K562 (cell line): Measurements from ENCODE around the gene LMO4. TPM values are rescaled to one million over a fixed set of nuclear protein-coding genes. Genes with fewer than 3 reads are reported as not detected.

ENCODE experiments used
- ASH1L ChIP-seq: fragments of 450-650 bp; IDR thresholded peaks from 2 replicates; pipeline ENCODE4 v1.6.1; 2018; ENCODE audit warnings: borderline replicate concordance, mild to moderate bottlenecking, low read depth; ENCODE audit not compliant: partially characterized antibody
- BHLHE40 ChIP-seq: IDR thresholded peaks from 2 replicates; pipeline ENCODE4 v1.6.1; 2011; ENCODE audit warnings: low read length, improper control_type of control experiment
- CCNT2 ChIP-seq: IDR thresholded peaks from 2 replicates; pipeline ENCODE4 v1.6.1; 2011; ENCODE audit warnings: borderline replicate concordance, low read depth, mild to moderate bottlenecking, moderate library complexity, mixed read lengths, low read length; ENCODE audit not compliant: insufficient read length; ENCODE audit errors: extremely low read depth
- FOSL1 ChIP-seq: fragments of 200-800 bp; sonication (Bioruptor generic); conservative IDR thresholded peaks from 2 replicates; pipeline ENCODE4 v1.6.1; 2016; ENCODE audit warnings: missing genetic modification characterization, missing compliant biosample characterization
- HES1 ChIP-seq: fragments of 450-650 bp; IDR thresholded peaks from 2 replicates; pipeline ENCODE4 v1.6.1; 2016; ENCODE audit warnings: low read depth, mild to moderate bottlenecking, moderate library complexity
- IRF9 ChIP-seq: fragments of 450-650 bp; IDR thresholded peaks from 2 replicates; pipeline ENCODE4 v1.6.1; 2016; ENCODE audit warnings: missing biosample characterization, missing genetic modification characterization
- MAFG ChIP-seq: fragments of 450-650 bp; conservative IDR thresholded peaks from 2 replicates; pipeline ENCODE4 v1.6.1; 2016; ENCODE audit warnings: missing genetic modification characterization, missing compliant biosample characterization
- NONO ChIP-seq, 2 experiments: fragments of 200-400 bp in 1 of 2; fragments of 450-650 bp in 1 of 2; formaldehyde crosslinking in 1 of 2; IDR thresholded peaks; 2 replicates each; pipeline ENCODE4 v1.6.1; 2017; ENCODE audit warnings: low read depth in 2 of 2, mild to moderate bottlenecking in 2 of 2, moderate library complexity in 2 of 2, low read length in 1 of 2
- NR4A1 ChIP-seq, 2 experiments: fragments of 250-450 bp in 1 of 2; fragments of 450-650 bp in 1 of 2; sonication (Bioruptor Pico) in 1 of 2; IDR thresholded peaks; 2 replicates each; pipeline versions ENCODE4 v1.4.0 to v1.6.1; 2016 to 2020; ENCODE audit warnings: mild to moderate bottlenecking in 2 of 2, missing compliant biosample characterization in 1 of 2, missing genetic modification characterization in 1 of 2, moderate library complexity in 1 of 2
- RFX1 ChIP-seq: fragments of 450-650 bp; IDR thresholded peaks from 2 replicates; pipeline ENCODE4 v1.6.1; 2016; ENCODE audit warnings: mild to moderate bottlenecking, moderate library complexity
- SAFB2 ChIP-seq: fragments of 200-400 bp; formaldehyde crosslinking; IDR thresholded peaks from 2 replicates; pipeline ENCODE4 v1.6.1; 2018; ENCODE audit warnings: borderline replicate concordance, low read length, low read depth, moderate library complexity; ENCODE audit not compliant: severe bottlenecking
- SP2 ChIP-seq: IDR thresholded peaks from 2 replicates; pipeline ENCODE4 v1.6.1; 2011; ENCODE audit warnings: mild to moderate bottlenecking, low read depth, low read length, moderate library complexity; ENCODE audit not compliant: poor library complexity, severe bottlenecking; ENCODE audit errors: extremely low read depth
- SRSF1 ChIP-seq: fragments of 200-400 bp; formaldehyde crosslinking; IDR thresholded peaks from 2 replicates; pipeline ENCODE4 v1.6.1; 2017; ENCODE audit warnings: mild to moderate bottlenecking, low read depth, low read length, moderate library complexity
- TAL1 ChIP-seq: fragments of 450-650 bp; IDR thresholded peaks from 2 replicates; pipeline ENCODE4 v1.6.1; 2016; ENCODE audit warnings: mild to moderate bottlenecking
- ZBTB11 ChIP-seq, 3 experiments: fragments of 200-800 bp in 1 of 3; fragments of 250-450 bp in 1 of 3; fragments of 450-650 bp in 1 of 3; sonication (Bioruptor Pico) in 1 of 3; sonication (Bioruptor generic) in 1 of 3; formaldehyde crosslinking in 1 of 3; IDR thresholded peaks; 2 replicates each; pipeline versions ENCODE4 v1.6.1 to v1.8.0; 2016 to 2022; ENCODE audit warnings: mild to moderate bottlenecking in 2 of 3, missing genetic modification characterization in 2 of 3, missing compliant biosample characterization in 1 of 3, moderate library complexity in 1 of 3
- ZBTB34 ChIP-seq: fragments of 250-450 bp; sonication (Bioruptor Pico); IDR thresholded peaks from 2 replicates; pipeline ENCODE4 v1.8.0; 2021; ENCODE audit warnings: mild to moderate bottlenecking, moderate library complexity
- ZBTB8A ChIP-seq: fragments of 450-650 bp; IDR thresholded peaks from 2 replicates; pipeline ENCODE4 v1.6.1; 2018; ENCODE audit warnings: mild to moderate bottlenecking, moderate library complexity; ENCODE audit not compliant: partially characterized antibody
- ZNF175 ChIP-seq: fragments of 200-800 bp; sonication (Bioruptor generic); IDR thresholded peaks from 2 replicates; pipeline ENCODE4 v1.6.1; 2016; ENCODE audit warnings: low read depth, mild to moderate bottlenecking, missing genetic modification characterization, missing compliant biosample characterization
- ZNF695 ChIP-seq: fragments of 450-650 bp; formaldehyde crosslinking; IDR thresholded peaks from 2 replicates; pipeline ENCODE4 v1.4.0; 2020; ENCODE audit warnings: mild to moderate bottlenecking, moderate library complexity
- polyA plus RNA-seq, 8 experiments: library from polyadenylated mRNA; depleted of rRNA in 4 of 8; stranded (reverse) in 5 of 8; unstranded in 3 of 8; fragments of >200 nt; fragmentation: Nextera tagmentation in 2 of 8; fragmentation: Illumina TruSeq in 1 of 8; extraction: Ambion mirVana in 2 of 8; extraction: Trizol in 1 of 8; gene quantifications; 2 replicates each; pipeline versions ENCODE4 v1.2.1 to v1.2.3, GENCODE V29; 2011 to 2014; ENCODE audit warnings: inconsistent platforms in 1 of 8, missing spikeins in 1 of 8
- total RNA-seq, 7 experiments: library from RNA; depleted of rRNA in 6 of 7; stranded (reverse); fragments of >200 nt in 6 of 7; fragmentation: Illumina TruSeq in 2 of 7; extraction: Trizol in 2 of 7; gene quantifications; 2 replicates each; pipeline versions ENCODE4 v1.2.1 to v1.2.3, GENCODE V29; 2011 to 2021; ENCODE audit warnings: low replicate concordance in 1 of 7

LMO4 gene
- total and polyA plus RNA-seq, 9 of the 15 experiments (the other 6 are each of a cell fraction or from before 2014, with no cell fraction given): 3.1 to 35.3 (median 22.4) TPM

- TF ChIP-seq ZBTB11 (CRISPR knock-in tag; IDR thresholded peaks at IDR 0.05) (peak in 1 of 3 experiments; percentile 84; a peak in 2 of 6 replicates), SP2 (no peak), NONO (IDR thresholded peaks at IDR 0.05; ENCODE audit: low read depth in 2 of 2, low read length in 1 of 2) (peak; percentile 27 to 77; a peak in 2 of 4 replicates), ZNF695 (CRISPR knock-in tag) (no peak), ASH1L (no peak), MAFG (tag) (no peak), ZBTB34 (CRISPR knock-in tag) (no peak), RFX1 (no peak), FOSL1 (no peak), SRSF1 (no peak), ZBTB8A (no peak), ZNF175 (0 out of 2 replicates have a peak, but pooled peaks have one; percentile 28), HES1 (no peak), TAL1 (no peak), SAFB2 (no peak), BHLHE40 (no peak), IRF9 (tag) (no peak), NR4A1 (CRISPR knock-in tag; IDR thresholded peaks at IDR 0.05) (no peak), NR4A1 (tag; IDR thresholded peaks at IDR 0.05) (no peak), CCNT2 (peak; percentile 66)
These were observed 6.7 kb downstream of the LMO4 start (continued) for GRCh38 chr1:87335175-87335884.
